HepG2 (cell line): ENCODE results near the gene GRPEL2.
A peak's percentile ranks its signal among the peaks of the same experiment; 100 is the strongest.

Source experiments
- FOXA3 ChIP-seq: IDR thresholded peaks from 2 replicates; pipeline ENCODE4 v1.6.1; 2016; ENCODE audit warnings: missing genetic modification reagents, missing compliant biosample characterization
- NCOR1 ChIP-seq: fragments of 200-600 bp; sonication (generic); IDR thresholded peaks from 2 replicates; pipeline ENCODE4 v1.7.0; 2017; ENCODE audit warnings: antibody characterized with exemption, low read length, borderline replicate concordance
- ZNF234 ChIP-seq: sonication (generic); formaldehyde crosslinking; conservative IDR thresholded peaks from 2 replicates; pipeline ENCODE4 v1.5.1; 2020; ENCODE audit warnings: mild to moderate bottlenecking, missing genetic modification reagents
- TF ChIP-seq, protein P1 (sequence below): sonication (generic); formaldehyde crosslinking; IDR thresholded peaks from 2 replicates; pipeline ENCODE4 v1.5.0; 2020; ENCODE audit warnings: missing genetic modification reagents, mild to moderate bottlenecking, borderline replicate concordance
- TF ChIP-seq, protein P2 (sequence below), 2 experiments: IDR thresholded peaks; 2 replicates each; pipeline ENCODE4 v1.6.1; 2011 to 2012; ENCODE audit warnings: low read length in 2 of 2, borderline replicate concordance in 1 of 2, low read depth in 1 of 2, mild to moderate bottlenecking in 1 of 2, moderate library complexity in 1 of 2

DNA sequence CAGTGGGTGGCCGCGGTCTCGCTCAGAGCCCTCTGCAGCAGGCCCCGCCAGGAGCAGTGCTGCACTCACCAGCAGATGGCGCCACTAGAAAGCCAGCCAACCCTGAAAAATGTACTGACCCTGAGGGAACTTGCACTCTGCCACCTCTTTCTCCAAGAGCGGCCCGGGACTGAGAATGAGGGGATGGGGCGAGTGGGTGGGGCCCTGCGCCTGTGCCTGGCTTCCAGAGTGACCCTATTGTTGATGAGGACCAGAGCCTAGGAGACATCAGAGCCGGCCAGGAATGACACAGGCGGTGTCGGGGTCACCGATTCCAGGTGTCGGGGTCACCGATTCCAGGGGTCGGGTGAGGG is 36.7 kb downstream of the GRPEL2 start:
- TF ChIP-seq FOXA3 (CRISPR knock-in tag): no peak
- TF ChIP-seq NCOR1: no peak
- TF ChIP-seq, protein P1, sequence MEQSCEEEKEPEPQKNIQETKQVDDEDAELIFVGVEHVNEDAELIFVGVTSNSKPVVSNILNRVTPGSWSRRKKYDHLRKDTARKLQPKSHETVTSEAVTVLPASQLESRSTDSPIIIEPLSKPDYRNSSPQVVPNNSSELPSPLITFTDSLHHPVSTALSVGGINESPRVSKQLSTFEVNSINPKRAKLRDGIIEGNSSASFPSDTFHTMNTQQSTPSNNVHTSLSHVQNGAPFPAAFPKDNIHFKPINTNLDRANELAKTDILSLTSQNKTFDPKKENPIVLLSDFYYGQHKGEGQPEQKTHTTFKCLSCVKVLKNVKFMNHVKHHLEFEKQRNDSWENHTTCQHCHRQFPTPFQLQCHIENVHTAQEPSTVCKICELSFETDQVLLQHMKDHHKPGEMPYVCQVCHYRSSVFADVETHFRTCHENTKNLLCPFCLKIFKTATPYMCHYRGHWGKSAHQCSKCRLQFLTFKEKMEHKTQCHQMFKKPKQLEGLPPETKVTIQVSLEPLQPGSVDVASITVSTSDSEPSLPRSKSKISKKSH (CRISPR knock-in tag): no peak
- peak; percentile 74; the same call in 1 of the 2 replicates for TF ChIP-seq ZNF234 (CRISPR knock-in tag)
- TF ChIP-seq, protein P2, sequence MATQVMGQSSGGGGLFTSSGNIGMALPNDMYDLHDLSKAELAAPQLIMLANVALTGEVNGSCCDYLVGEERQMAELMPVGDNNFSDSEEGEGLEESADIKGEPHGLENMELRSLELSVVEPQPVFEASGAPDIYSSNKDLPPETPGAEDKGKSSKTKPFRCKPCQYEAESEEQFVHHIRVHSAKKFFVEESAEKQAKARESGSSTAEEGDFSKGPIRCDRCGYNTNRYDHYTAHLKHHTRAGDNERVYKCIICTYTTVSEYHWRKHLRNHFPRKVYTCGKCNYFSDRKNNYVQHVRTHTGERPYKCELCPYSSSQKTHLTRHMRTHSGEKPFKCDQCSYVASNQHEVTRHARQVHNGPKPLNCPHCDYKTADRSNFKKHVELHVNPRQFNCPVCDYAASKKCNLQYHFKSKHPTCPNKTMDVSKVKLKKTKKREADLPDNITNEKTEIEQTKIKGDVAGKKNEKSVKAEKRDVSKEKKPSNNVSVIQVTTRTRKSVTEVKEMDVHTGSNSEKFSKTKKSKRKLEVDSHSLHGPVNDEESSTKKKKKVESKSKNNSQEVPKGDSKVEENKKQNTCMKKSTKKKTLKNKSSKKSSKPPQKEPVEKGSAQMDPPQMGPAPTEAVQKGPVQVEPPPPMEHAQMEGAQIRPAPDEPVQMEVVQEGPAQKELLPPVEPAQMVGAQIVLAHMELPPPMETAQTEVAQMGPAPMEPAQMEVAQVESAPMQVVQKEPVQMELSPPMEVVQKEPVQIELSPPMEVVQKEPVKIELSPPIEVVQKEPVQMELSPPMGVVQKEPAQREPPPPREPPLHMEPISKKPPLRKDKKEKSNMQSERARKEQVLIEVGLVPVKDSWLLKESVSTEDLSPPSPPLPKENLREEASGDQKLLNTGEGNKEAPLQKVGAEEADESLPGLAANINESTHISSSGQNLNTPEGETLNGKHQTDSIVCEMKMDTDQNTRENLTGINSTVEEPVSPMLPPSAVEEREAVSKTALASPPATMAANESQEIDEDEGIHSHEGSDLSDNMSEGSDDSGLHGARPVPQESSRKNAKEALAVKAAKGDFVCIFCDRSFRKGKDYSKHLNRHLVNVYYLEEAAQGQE (IDR thresholded peaks at IDR 0.05; ENCODE audit: borderline replicate concordance in 1 of 2, low read depth in 1 of 2, low read length in 2 of 2): no peak
